Fibroblast of villous mesenchyme (primary cell): ENCODE measurements around the gene EIF4E2. TPM values are rescaled to one million over a fixed set of nuclear protein-coding genes. Genes with fewer than 3 reads are reported as not detected.

Source experiments
- DNase-seq: peaks from one replicate; pipeline ENCODE4 v3.0.0-alpha.2; 2010; ENCODE audit warnings: low read depth
- H3K4me3 ChIP-seq: 2 replicates; pipeline ENCODE4 v1.5.1; 2011; ENCODE audit warnings: low read depth, mild to moderate bottlenecking, low read length
- CTCF ChIP-seq: IDR thresholded peaks from 2 replicates; pipeline ENCODE4 v1.5.1; 2012; ENCODE audit warnings: low read depth, mild to moderate bottlenecking, low read length; ENCODE audit not compliant: insufficient read depth
- total RNA-seq: library from RNA; depleted of rRNA; stranded (reverse); fragments of >200 nt; gene quantifications from 2 replicates; pipeline ENCODE4 v1.2.3, GENCODE V29; 2012

Gene EIF4E2
- total RNA-seq, 1 donor, result 74.7 TPM

- no peak overlapping the region for H3K4me3 ChIP-seq
- no peak for DNase-seq
- no peak for TF ChIP-seq CTCF
Measured at GRCh38 chr2:232597362-232598079, 47.0 kb downstream of the EIF4E2 start.

GRCh38 chr2:232598293-232598692 is 47.8 kb downstream of the EIF4E2 start:
- TF ChIP-seq CTCF, result no peak
- no peak for DNase-seq
- H3K4me3 ChIP-seq, result no peak overlapping the region

GRCh38 chr2:232600053-232600773 is 49.7 kb downstream of the EIF4E2 start:
- DNase-seq, result no peak
- no peak for TF ChIP-seq CTCF
- H3K4me3 ChIP-seq, result no peak overlapping the region

DNA sequence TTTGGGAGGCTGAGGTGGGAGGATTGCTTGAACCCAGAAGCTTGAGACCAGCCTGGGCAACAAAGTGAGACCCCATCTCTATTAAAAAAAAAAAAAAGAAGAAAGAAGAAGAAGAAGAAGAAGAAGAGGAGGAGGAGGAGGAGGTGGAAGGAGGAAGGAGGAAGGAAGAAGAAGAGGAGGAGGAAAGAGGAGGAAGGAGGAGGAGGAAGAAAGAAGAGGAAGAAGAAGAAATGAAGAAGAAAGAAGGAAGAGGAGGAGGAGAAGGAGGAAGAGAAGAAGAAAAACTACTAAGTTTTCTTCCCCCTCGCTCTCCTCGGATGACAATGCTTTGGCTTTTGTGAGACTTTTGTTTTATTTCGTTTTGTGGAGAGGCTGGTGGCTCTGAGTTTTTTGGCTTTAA is 52.8 kb downstream of the EIF4E2 start:
- DNase-seq, result no peak
- no peak for TF ChIP-seq CTCF
- H3K4me3 ChIP-seq, result no peak overlapping the region

DNA sequence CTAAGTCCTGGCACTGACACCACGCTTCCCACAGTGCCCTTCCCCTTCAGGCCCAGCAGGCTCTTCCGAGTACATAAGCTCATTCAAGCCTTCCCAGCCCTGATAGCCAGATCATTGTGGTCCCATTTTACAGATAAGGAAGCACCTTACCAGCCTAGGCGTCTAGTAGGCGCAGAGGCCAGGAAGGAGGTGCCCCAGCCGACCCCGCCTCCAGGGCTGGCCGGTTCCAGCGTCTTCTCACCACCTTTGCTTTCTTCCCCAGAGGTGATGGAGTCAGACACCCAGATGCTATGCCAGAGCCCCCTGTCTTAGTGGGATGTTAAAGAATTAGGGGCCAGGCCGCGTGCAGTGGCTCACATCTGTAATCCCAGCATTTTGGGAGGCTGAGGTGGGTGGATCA is 54.0 kb downstream of the EIF4E2 start:
- no peak for TF ChIP-seq CTCF
- no peak for DNase-seq
- no peak overlapping the region for H3K4me3 ChIP-seq

- no peak overlapping the region for H3K4me3 ChIP-seq
- TF ChIP-seq CTCF, result no peak
- no peak for DNase-seq
Measured at GRCh38 chr2:232607011-232607410, 56.5 kb downstream of the EIF4E2 start.

- TF ChIP-seq CTCF, result no peak
- no peak for DNase-seq
- H3K4me3 ChIP-seq, result no peak overlapping the region
Measured at GRCh38 chr2:232609607-232610006, 59.1 kb downstream of the EIF4E2 start.
